Measurements from ENCODE around the gene LUM.

DNA sequence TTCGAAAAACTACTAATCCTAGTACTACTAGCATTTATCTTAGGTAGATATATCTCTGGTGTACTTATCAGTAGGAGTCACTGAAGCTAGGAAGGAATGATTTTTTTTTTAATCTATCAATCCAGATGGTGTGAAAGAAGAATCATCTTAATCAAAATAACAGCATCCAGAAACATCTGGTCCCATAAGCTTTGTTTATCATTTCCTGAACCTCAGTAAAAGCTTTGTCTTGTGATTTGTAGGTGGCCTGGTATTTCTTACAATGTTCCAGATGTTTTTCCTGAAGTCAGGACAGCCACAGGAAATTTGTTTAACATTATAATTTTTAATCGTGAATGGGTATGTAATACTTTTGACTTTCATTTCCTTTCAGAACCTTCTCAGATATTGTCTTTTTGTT is 28.0 kb upstream of the LUM start:
- no peak for TF ChIP-seq EP300 (IDR thresholded peaks at IDR 0.05)
- TF ChIP-seq CTCF (IDR thresholded peaks at IDR 0.05) = no peak
- TF ChIP-seq POLR2A (IDR thresholded peaks at IDR 0.05) = no peak
